ENCODE data around the gene GCN1.

DNA sequence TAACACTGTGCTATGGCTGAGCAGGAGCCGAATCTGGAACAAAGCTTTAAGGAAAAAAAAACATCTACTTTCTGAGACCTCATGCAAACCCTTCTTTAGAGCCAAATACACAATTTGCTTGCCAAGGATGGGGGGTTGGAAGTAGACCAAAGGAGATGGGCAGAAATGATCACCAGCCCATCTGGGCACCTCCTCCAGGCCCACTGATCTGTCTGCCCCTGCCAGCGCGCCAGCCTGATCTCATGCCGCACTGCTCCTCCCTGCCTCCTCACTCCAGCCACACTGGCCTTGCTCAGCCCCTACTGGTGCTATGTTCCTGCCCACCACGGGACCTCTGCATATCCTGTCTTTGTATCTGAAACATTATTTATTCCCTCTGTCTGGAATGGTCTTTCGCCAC is 53.2 kb downstream of the GCN1 start:
- TF ChIP-seq, protein P1, sequence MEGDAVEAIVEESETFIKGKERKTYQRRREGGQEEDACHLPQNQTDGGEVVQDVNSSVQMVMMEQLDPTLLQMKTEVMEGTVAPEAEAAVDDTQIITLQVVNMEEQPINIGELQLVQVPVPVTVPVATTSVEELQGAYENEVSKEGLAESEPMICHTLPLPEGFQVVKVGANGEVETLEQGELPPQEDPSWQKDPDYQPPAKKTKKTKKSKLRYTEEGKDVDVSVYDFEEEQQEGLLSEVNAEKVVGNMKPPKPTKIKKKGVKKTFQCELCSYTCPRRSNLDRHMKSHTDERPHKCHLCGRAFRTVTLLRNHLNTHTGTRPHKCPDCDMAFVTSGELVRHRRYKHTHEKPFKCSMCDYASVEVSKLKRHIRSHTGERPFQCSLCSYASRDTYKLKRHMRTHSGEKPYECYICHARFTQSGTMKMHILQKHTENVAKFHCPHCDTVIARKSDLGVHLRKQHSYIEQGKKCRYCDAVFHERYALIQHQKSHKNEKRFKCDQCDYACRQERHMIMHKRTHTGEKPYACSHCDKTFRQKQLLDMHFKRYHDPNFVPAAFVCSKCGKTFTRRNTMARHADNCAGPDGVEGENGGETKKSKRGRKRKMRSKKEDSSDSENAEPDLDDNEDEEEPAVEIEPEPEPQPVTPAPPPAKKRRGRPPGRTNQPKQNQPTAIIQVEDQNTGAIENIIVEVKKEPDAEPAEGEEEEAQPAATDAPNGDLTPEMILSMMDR (conservative IDR thresholded peaks at IDR 0.05; ENCODE audit: low read length), result no peak
- TF ChIP-seq EZH2phosphoT487 (IDR thresholded peaks at IDR 0.05; ENCODE audit: borderline replicate concordance), result no peak

All from Loucy (cell line).